Endothelial cell of umbilical vein (primary cell): Measurements from ENCODE around the gene UGT1A9. TPM values are rescaled to one million over a fixed set of nuclear protein-coding genes. Genes with fewer than 3 reads are reported as not detected.

ENCODE experiments used
- BruUV-seq: library from RNA; stranded (reverse); fragments of 400-500 nt; replicated peaks from 2 replicates; lab custom pipeline; 2021; lab: Mats Ljungman, UMichigan
- CTCF ChIA-PET: fragments of 300-600, 350-600 bp; sonication (Branson Sonifier 250); formaldehyde crosslinking; loops from one replicate; lab custom pipeline; 2021; ENCODE audit warnings: antibody characterized with exemption, inconsistent platforms; lab: Charles Lee
- POLR2A ChIA-PET: fragments of 300-600, 350-600 bp; sonication (Branson Sonifier 250); formaldehyde crosslinking; loops from one replicate; lab custom pipeline; 2021; ENCODE audit warnings: antibody characterized with exemption, inconsistent platforms; lab: Charles Lee
- DNase-seq: peaks from one replicate; pipeline ENCODE4 v3.0.0-alpha.2; 2011; ENCODE audit warnings: low read depth, low spot score
- FAIRE-seq: peaks from 2 replicates; lab custom pipeline; 2011; peaks lifted over from hg19 to GRCh38; lab: Jason Lieb, UNC
- H2AFZ ChIP-seq: 2 replicates; pipeline ENCODE4 v1.6.0; 2012; ENCODE audit warnings: low read depth, low read length, control low read depth, inconsistent platforms
- H3K27ac ChIP-seq: 2 replicates; pipeline ENCODE4 v1.5.1; 2011; ENCODE audit warnings: low read depth, mild to moderate bottlenecking, control low read depth, low read length, moderate library complexity; ENCODE audit not compliant: insufficient read depth
- H3K27me3 ChIP-seq, 2 experiments: 2 replicates each; pipeline versions ENCODE4 v1.6.0 to v1.6.1; 2011; ENCODE audit warnings: low read length in 2 of 2, mixed read lengths in 1 of 2; ENCODE audit not compliant: control insufficient read depth in 2 of 2, insufficient read depth in 2 of 2
- H3K36me3 ChIP-seq, 2 experiments: 2 replicates in 1 of 2; 3 replicates in 1 of 2; pipeline ENCODE4 v1.5.1; 2011; ENCODE audit warnings: low read length in 2 of 2, mild to moderate bottlenecking in 1 of 2, moderate library complexity in 1 of 2; ENCODE audit not compliant: control insufficient read depth in 2 of 2, insufficient read depth in 2 of 2; ENCODE audit errors: extremely low read depth in 1 of 2
- H3K4me1 ChIP-seq: 3 replicates; pipeline ENCODE4 v1.5.1; 2011; ENCODE audit warnings: mild to moderate bottlenecking, low read length; ENCODE audit not compliant: control insufficient read depth, insufficient read depth; ENCODE audit errors: extremely low read depth
- H3K4me2 ChIP-seq: 2 replicates; pipeline ENCODE4 v1.6.1; 2011; ENCODE audit warnings: low read length, control low read depth, mixed read lengths; ENCODE audit not compliant: insufficient read depth
- H3K4me3 ChIP-seq, 3 experiments: fragments of 200-600 bp in 1 of 3; sonication (generic), shearing (Covaris generic) in 1 of 3; replicated peaks in 1 of 3; 2 replicates each; pipeline ENCODE4 v1.5.1; 2011 to 2016; ENCODE audit warnings: control low read depth in 3 of 3, low read length in 3 of 3, mild to moderate bottlenecking in 2 of 3, inconsistent platforms in 1 of 3, low read depth in 1 of 3, moderate library complexity in 1 of 3; ENCODE audit not compliant: insufficient read depth in 1 of 3
- H3K79me2 ChIP-seq: 2 replicates; pipeline ENCODE4 v1.6.0; 2012; ENCODE audit warnings: low read length, inconsistent platforms; ENCODE audit not compliant: control insufficient read depth, insufficient read depth
- H3K9ac ChIP-seq: replicated peaks from 2 replicates; pipeline ENCODE3; 2011; ENCODE audit warnings: low read length, control low read depth; ENCODE audit not compliant: insufficient read depth; ENCODE audit errors: extremely low read depth
- H3K9me1 ChIP-seq: replicated peaks from 3 replicates; pipeline ENCODE4 v1.6.0; 2011; ENCODE audit warnings: mild to moderate bottlenecking, low read length; ENCODE audit not compliant: control insufficient read depth, insufficient read depth; ENCODE audit errors: extremely low read depth
- H3K9me3 ChIP-seq: replicated peaks from 2 replicates; pipeline ENCODE4 v1.5.1; 2012; ENCODE audit warnings: low read length, inconsistent platforms; ENCODE audit not compliant: control insufficient read depth, insufficient read depth
- H4K20me1 ChIP-seq: replicated peaks from 2 replicates; pipeline ENCODE3; 2011; ENCODE audit warnings: mild to moderate bottlenecking, low read length; ENCODE audit not compliant: control insufficient read depth, insufficient read depth; ENCODE audit errors: extremely low read depth
- CTCF ChIP-seq, 2 donors: IDR thresholded peaks; 1 replicate in 1 of 2; 2 replicates in 1 of 2; pipeline ENCODE4 v1.5.1; 2011; ENCODE audit warnings: low read length in 2 of 2, mild to moderate bottlenecking in 2 of 2, moderate library complexity in 2 of 2, control low read depth in 1 of 2, inconsistent platforms in 1 of 2, low read depth in 1 of 2; ENCODE audit not compliant: insufficient read depth in 1 of 2; ENCODE audit errors: extremely low read depth in 1 of 2
- EZH2 ChIP-seq: IDR thresholded peaks from 2 replicates; pipeline ENCODE4 v1.6.1; 2012; ENCODE audit warnings: borderline replicate concordance, low read depth, mild to moderate bottlenecking, moderate library complexity, low read length, inconsistent platforms; ENCODE audit not compliant: severe bottlenecking
- FOS ChIP-seq: IDR thresholded peaks from 2 replicates; pipeline ENCODE4 v1.6.1; 2011; ENCODE audit warnings: mild to moderate bottlenecking, low read length, moderate library complexity, borderline replicate concordance; ENCODE audit not compliant: insufficient read depth
- GATA2 ChIP-seq: IDR thresholded peaks from 2 replicates; pipeline ENCODE4 v1.7.0; 2011; ENCODE audit warnings: low read depth, mild to moderate bottlenecking, moderate library complexity, mixed read lengths, low read length; ENCODE audit not compliant: insufficient read length, insufficient read depth
- JUN ChIP-seq: IDR thresholded peaks from 2 replicates; pipeline ENCODE4 v1.6.1; 2011; ENCODE audit warnings: borderline replicate concordance, low read depth; ENCODE audit not compliant: insufficient read length, insufficient read depth
- MAX ChIP-seq: IDR thresholded peaks from 2 replicates; pipeline ENCODE4 v1.6.1; 2011; ENCODE audit not compliant: insufficient read depth, insufficient read length
- MYC ChIP-seq: IDR thresholded peaks from one replicate; pipeline ENCODE4 v1.6.1; 2011; ENCODE audit warnings: mild to moderate bottlenecking, low read depth, low read length
- POLR2A ChIP-seq: IDR thresholded peaks from 2 replicates; pipeline ENCODE4 v1.6.1; 2012; ENCODE audit warnings: low read depth, mild to moderate bottlenecking, control low read depth, low read length
- POLR2AphosphoS5 ChIP-seq: IDR thresholded peaks from 2 replicates; pipeline ENCODE4 v1.6.1; 2012; ENCODE audit warnings: low read depth, mild to moderate bottlenecking, control low read depth, low read length, moderate library complexity; ENCODE audit not compliant: insufficient read depth
- dilution Hi-C: fragments of 300-500 bp; cut with MboI; formaldehyde crosslinking; loops from one replicate; pipeline ENCODE4 v1.15.0; 2019; ENCODE audit warnings: low sequenced_read_pairs; ENCODE audit not compliant: extremely low pct_ligation_motif_present
- intact Hi-C: fragments of 100-400 bp; cut with micrococcal nuclease; formaldehyde crosslinking; loops from one replicate; pipeline ENCODE4 v1.10.0; 2022
- polyA plus RNA-seq, 4 experiments: library from polyadenylated mRNA; depleted of rRNA in 3 of 4; stranded (reverse) in 3 of 4; unstranded in 1 of 4; fragments of >200 nt; gene quantifications; 2 replicates each; pipeline versions ENCODE4 v1.2.1 to v1.2.3, GENCODE V29; 2011 to 2012; ENCODE audit warnings: missing spikeins in 1 of 4
- total RNA-seq: library from RNA; stranded (reverse); gene quantifications from 2 replicates; pipeline ENCODE4 v1.2.3, GENCODE V29; 2021

Gene UGT1A9
- total and polyA plus RNA-seq, 2 donors (not counting 3 experiments of a cell fraction or from before 2014, with no cell fraction given): not detected

GRCh38 chr2:233760043-233760442 is 88.3 kb downstream of the UGT1A9 start, which contains the start of gene UGT1A1:
UGT1A1 (plus strand) TSS chr2:233760270; CDS start chr2:233760288, 18 bp downstream.
- Histone ChIP-seq H2AFZ (no peak within 1 kb of the TSS), H3K79me2 (no peaks in the 10 kb centered on the region), H3K9me1 (no peaks in the 10 kb centered on the region), H3K27me3 (peaks cover 1 to 6% of the 10 kb centered on the region in 2 experiments), H3K36me3 (no peaks in the 10 kb centered on the region), H4K20me1 (no peaks in the 10 kb centered on the region), H3K4me2 (no peak within 1 kb of the TSS), H3K4me3 (no peak within 1 kb of the TSS), H3K9me3 (no peaks in the 10 kb centered on the region), H3K4me1 (no peaks in the 10 kb centered on the region), H3K9ac (no peak within 1 kb of the TSS), H3K27ac (no peak within 1 kb of the TSS)
- ChIA-PET POLR2A (no interaction called here), CTCF (no interaction called here)
- TF ChIP-seq EZH2: no peak
- TF ChIP-seq POLR2AphosphoS5: no peak
- TF ChIP-seq MAX: no peak
- TF ChIP-seq MYC: no peak
- TF ChIP-seq CTCF (IDR thresholded peaks at IDR 0.05; ENCODE audit: extremely low read depth in 1 of 2, insufficient read depth in 1 of 2, low read depth in 1 of 2, low read length in 2 of 2): no peak
- no peak for TF ChIP-seq JUN
- no peak for TF ChIP-seq GATA2
- no peak for TF ChIP-seq POLR2A
- TF ChIP-seq FOS: no peak
- no peak for DNase-seq
- dilution Hi-C loops: no loop called here
- no TSS peak for BruUV-seq
- FAIRE-seq: no peak
- intact Hi-C loops: no loop called here
